Measurements from ENCODE around the gene GCAT.

DNA sequence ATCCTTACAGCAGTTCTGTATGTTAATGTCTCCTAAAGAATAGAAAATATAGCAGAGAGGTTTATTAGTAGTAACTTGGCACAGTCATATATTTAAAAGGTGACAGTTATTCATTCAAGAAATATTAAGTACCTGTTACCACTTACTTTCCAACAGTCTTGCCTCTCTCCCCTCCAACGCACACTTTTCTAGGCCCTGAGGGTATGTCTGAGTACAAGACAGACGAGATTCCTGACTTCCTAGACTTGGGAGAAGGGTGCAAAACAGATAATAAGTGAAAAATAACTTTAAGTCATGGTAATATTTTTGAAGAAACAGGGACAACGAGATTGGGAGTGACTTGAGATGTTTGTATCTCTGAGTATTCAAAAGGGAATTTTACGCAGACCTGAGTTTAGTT, 43.1 kb downstream of the GCAT start:
- TF ChIP-seq, protein P1, sequence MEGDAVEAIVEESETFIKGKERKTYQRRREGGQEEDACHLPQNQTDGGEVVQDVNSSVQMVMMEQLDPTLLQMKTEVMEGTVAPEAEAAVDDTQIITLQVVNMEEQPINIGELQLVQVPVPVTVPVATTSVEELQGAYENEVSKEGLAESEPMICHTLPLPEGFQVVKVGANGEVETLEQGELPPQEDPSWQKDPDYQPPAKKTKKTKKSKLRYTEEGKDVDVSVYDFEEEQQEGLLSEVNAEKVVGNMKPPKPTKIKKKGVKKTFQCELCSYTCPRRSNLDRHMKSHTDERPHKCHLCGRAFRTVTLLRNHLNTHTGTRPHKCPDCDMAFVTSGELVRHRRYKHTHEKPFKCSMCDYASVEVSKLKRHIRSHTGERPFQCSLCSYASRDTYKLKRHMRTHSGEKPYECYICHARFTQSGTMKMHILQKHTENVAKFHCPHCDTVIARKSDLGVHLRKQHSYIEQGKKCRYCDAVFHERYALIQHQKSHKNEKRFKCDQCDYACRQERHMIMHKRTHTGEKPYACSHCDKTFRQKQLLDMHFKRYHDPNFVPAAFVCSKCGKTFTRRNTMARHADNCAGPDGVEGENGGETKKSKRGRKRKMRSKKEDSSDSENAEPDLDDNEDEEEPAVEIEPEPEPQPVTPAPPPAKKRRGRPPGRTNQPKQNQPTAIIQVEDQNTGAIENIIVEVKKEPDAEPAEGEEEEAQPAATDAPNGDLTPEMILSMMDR (IDR thresholded peaks at IDR 0.05 in 8 of 11, conservative IDR thresholded peaks at IDR 0.05 in 3 of 11) = no peak
- TF ChIP-seq POLR2AphosphoS5 (IDR thresholded peaks at IDR 0.05) = no peak
- TF ChIP-seq POLR2A (IDR thresholded peaks at IDR 0.05) = no peak

All from spleen (tissue), 7 donors.